Stimulated activated naive CD4-positive, alpha-beta T cell (primary cell): ENCODE data around the gene F2R.
"Not testable (repeated sequence)": the region's sequence is repeated elsewhere in the genome, so short reads cannot be mapped to it uniquely, and the experiment has no call there.

Experiments used
- DNase-seq, 6 experiments: peaks; one replicate each; lab custom pipeline; 2025; lab: John Stamatoyannopoulos, UW

The F2R gene

GRCh38 chr5:76718880-76719279 lies 3.0 kb downstream of the F2R start:
- no peak for DNase-seq

- no peak for DNase-seq
Observed at GRCh38 chr5:76720988-76721569, 5.2 kb downstream of the F2R start.

- no peak for DNase-seq
Observed at GRCh38 chr5:76723266-76723665, 7.3 kb downstream of the F2R start.

- no peak for DNase-seq
Observed at GRCh38 chr5:76723906-76724305, 8.0 kb downstream of the F2R start.

GRCh38 chr5:76724871-76725270 lies 8.9 kb downstream of the F2R start:
- DNase-seq = no peak

- no peak for DNase-seq
Observed at GRCh38 chr5:76728965-76729364, 13.0 kb downstream of the F2R start.

- DNase-seq = no peak
Observed at GRCh38 chr5:76729373-76730290, 13.7 kb downstream of the F2R start.

GRCh38 chr5:76732405-76733048 lies 16.6 kb downstream of the F2R start:
- DNase-seq = no peak

- no peak for DNase-seq
Observed at GRCh38 chr5:76733049-76733417, 17.1 kb downstream of the F2R start.

- DNase-seq = no peak
Observed at GRCh38 chr5:76735762-76736545, 20.0 kb downstream of the F2R start.

GRCh38 chr5:76736679-76737556 lies 21.0 kb downstream of the F2R start:
- no peak for DNase-seq

- DNase-seq = no peak
Observed at GRCh38 chr5:76737846-76738245, 21.9 kb downstream of the F2R start.

- not testable (repeated sequence) for DNase-seq
Observed at GRCh38 chr5:76741506-76741905, 25.6 kb downstream of the F2R start.

GRCh38 chr5:76742583-76742982 lies 26.7 kb downstream of the F2R start:
- no peak for DNase-seq

GRCh38 chr5:76744632-76745031 lies 28.7 kb downstream of the F2R start:
- DNase-seq = no peak

- no peak for DNase-seq
Observed at GRCh38 chr5:76745670-76746069, 29.7 kb downstream of the F2R start.

- no peak for DNase-seq
Observed at GRCh38 chr5:76746677-76747076, 30.8 kb downstream of the F2R start.

- no peak for DNase-seq
Observed at GRCh38 chr5:76747706-76748105, 31.8 kb downstream of the F2R start.

- no peak for DNase-seq
Observed at GRCh38 chr5:76751291-76751690, 35.4 kb downstream of the F2R start.

- no peak for DNase-seq
Observed at GRCh38 chr5:76754668-76755078, 38.7 kb downstream of the F2R start.
